Keratinocyte (primary cell): ENCODE results near the gene ENTPD2. TPM values are rescaled to one million over a fixed set of nuclear protein-coding genes. Genes with fewer than 3 reads are reported as not detected.
A peak's percentile ranks its signal among the peaks of the same experiment; 100 is the strongest.

Experiments
- DNase-seq: peaks from one replicate; pipeline ENCODE4 v3.0.0-alpha.2; 2011; ENCODE audit warnings: low read depth, missing footprints, low spot score
- FAIRE-seq: peaks from 2 replicates; lab custom pipeline; 2011; peaks lifted over from hg19 to GRCh38; lab: Jason Lieb, UNC
- H2AFZ ChIP-seq: 2 replicates; pipeline ENCODE4 v1.6.0; 2012; ENCODE audit warnings: low read length, control low read depth, inconsistent platforms; ENCODE audit not compliant: control insufficient read depth
- H3K27ac ChIP-seq: 2 replicates; pipeline ENCODE4 v1.5.1; 2011; ENCODE audit warnings: low read length; ENCODE audit not compliant: control insufficient read depth, insufficient read depth
- H3K27me3 ChIP-seq: 3 replicates; pipeline ENCODE4 v1.6.0; 2011; ENCODE audit warnings: low read length; ENCODE audit not compliant: control insufficient read depth, insufficient read depth; ENCODE audit errors: extremely low read depth
- H3K36me3 ChIP-seq, 2 experiments: 2 replicates in 1 of 2; 3 replicates in 1 of 2; pipeline ENCODE4 v1.5.1; 2011; ENCODE audit warnings: low read length in 2 of 2, mild to moderate bottlenecking in 1 of 2; ENCODE audit not compliant: control insufficient read depth in 2 of 2, insufficient read depth in 2 of 2; ENCODE audit errors: extremely low read depth in 1 of 2
- H3K4me1 ChIP-seq: 3 replicates; pipeline ENCODE4 v1.5.1; 2011; ENCODE audit warnings: low read length; ENCODE audit not compliant: control insufficient read depth, insufficient read depth; ENCODE audit errors: extremely low read depth
- H3K4me2 ChIP-seq: 3 replicates; pipeline ENCODE4 v1.6.0; 2011; ENCODE audit warnings: low read depth, low read length; ENCODE audit not compliant: control insufficient read depth, insufficient read depth; ENCODE audit errors: extremely low read depth
- H3K4me3 ChIP-seq, 3 experiments: fragments of 200-600 bp in 1 of 3; sonication (generic) in 1 of 3; 2 replicates in 2 of 3; 3 replicates in 1 of 3; pipeline ENCODE4 v1.5.1; 2011 to 2016; ENCODE audit warnings: low read length in 3 of 3, mild to moderate bottlenecking in 3 of 3, control low read depth in 2 of 3, inconsistent platforms in 1 of 3, low read depth in 1 of 3, mixed read lengths in 1 of 3, mixed run types in 1 of 3, moderate library complexity in 1 of 3; ENCODE audit not compliant: control insufficient read depth in 2 of 3, insufficient read depth in 2 of 3; ENCODE audit errors: extremely low read depth in 1 of 3
- H3K79me2 ChIP-seq: 2 replicates; pipeline ENCODE4 v1.6.0; 2012; ENCODE audit warnings: low read length; ENCODE audit not compliant: control insufficient read depth, insufficient read depth
- H3K9ac ChIP-seq: 3 replicates; pipeline ENCODE4 v1.6.0; 2011; ENCODE audit warnings: low read length; ENCODE audit not compliant: control insufficient read depth, insufficient read depth; ENCODE audit errors: extremely low read depth
- H3K9me1 ChIP-seq: 3 replicates; pipeline ENCODE4 v1.6.0; 2011; ENCODE audit warnings: low read length; ENCODE audit not compliant: control insufficient read depth, insufficient read depth; ENCODE audit errors: extremely low read depth
- H3K9me3 ChIP-seq: 2 replicates; pipeline ENCODE4 v1.5.1; 2012; ENCODE audit warnings: low read depth, low read length; ENCODE audit not compliant: control insufficient read depth
- H4K20me1 ChIP-seq: 3 replicates; pipeline ENCODE4 v1.6.0; 2011; ENCODE audit warnings: low read length; ENCODE audit not compliant: control insufficient read depth, insufficient read depth; ENCODE audit errors: extremely low read depth
- EZH2 ChIP-seq: IDR thresholded peaks from one replicate; pipeline ENCODE4 v1.6.1; 2012; ENCODE audit warnings: inconsistent platforms, mild to moderate bottlenecking, low read length, moderate library complexity
- dilution Hi-C: fragments of 300-500 bp; cut with MboI; formaldehyde crosslinking; loops from one replicate; pipeline ENCODE4 v1.7.0; 2020; ENCODE audit warnings: low sequenced_read_pairs; ENCODE audit not compliant: extremely low pct_ligation_motif_present
- polyA plus RNA-seq, 5 experiments: library from polyadenylated mRNA; depleted of rRNA in 3 of 5; stranded (reverse) in 3 of 5; stranded (forward) in 1 of 5; unstranded in 1 of 5; fragments of >200 nt; gene quantifications; 1 replicate in 1 of 5; 2 replicates in 3 of 5; 3 replicates in 1 of 5; pipeline versions ENCODE4 v1.2.1 to v1.2.3, GENCODE V29; 2011 to 2012; ENCODE audit warnings: missing spikeins in 2 of 5, low read depth in 1 of 5, low replicate concordance in 1 of 5
- TF ChIP-seq, protein P1 (sequence below), 3 experiments: IDR thresholded peaks in 1 of 3; conservative IDR thresholded peaks in 1 of 3; optimal IDR thresholded peaks in 1 of 3; 2 replicates in 2 of 3; 3 replicates in 1 of 3; pipeline versions ENCODE3 to v1.5.1; 2011; ENCODE audit warnings: low read length in 3 of 3, mild to moderate bottlenecking in 3 of 3, moderate library complexity in 2 of 3, control low read depth in 1 of 3, inconsistent platforms in 1 of 3; ENCODE audit not compliant: insufficient read depth in 2 of 3; ENCODE audit errors: extremely low read depth in 1 of 3

The ENTPD2 gene
- polyA plus RNA-seq, 1 donor (not counting 4 experiments of a cell fraction or from before 2014, with no cell fraction given) = 0.52 TPM

DNA sequence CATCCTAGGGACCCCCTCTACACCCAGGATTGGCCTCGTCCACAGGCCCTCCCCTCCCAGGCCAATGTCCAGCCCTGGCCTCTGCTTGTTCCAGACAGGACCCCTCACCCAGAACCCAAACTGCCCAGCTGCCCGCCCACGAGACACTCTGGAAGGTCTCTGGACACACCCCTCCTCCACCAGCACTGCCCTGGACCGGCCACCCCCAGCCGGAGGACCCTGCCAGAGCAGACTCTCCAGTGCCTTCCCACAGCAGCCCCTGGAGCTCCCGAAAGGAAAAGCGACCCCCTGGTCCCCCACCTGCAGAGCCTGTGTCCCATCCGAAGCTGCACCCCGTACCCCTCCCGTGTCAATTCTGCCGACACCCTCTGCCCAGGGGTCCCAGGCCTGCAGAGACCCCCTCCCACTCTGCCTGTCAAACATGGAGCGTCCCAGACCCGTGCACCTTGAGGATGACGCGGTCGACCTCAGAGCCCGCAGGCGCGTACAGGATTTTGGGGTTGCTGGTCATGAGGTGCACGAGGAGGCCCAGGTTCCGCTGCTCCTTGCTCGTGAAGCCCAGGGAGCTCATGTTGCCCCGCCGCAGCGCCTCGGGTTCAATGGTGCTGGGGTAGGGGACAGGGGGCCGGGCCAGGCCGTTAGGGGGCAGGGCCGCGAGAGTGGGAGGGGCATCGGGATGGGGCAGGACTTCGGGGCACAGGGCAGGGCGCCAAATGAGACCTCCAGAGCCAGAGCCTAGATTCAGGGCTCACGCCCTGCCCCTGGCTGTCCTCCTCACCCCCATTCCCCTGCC is 33.8 kb downstream of the ENTPD2 start:
- Histone ChIP-seq H3K27ac (no peak overlapping the region), H3K79me2 (no peaks in the 10 kb centered on the region), H3K36me3 (no peaks in the 10 kb centered on the region), H2AFZ (no peak overlapping the region), H3K4me3 (no peak overlapping the region), H3K9me3 (no peaks in the 10 kb centered on the region), H3K4me2 (no peak overlapping the region), H3K27me3 (no peaks in the 10 kb centered on the region), H3K4me1 (no peaks in the 10 kb centered on the region), H4K20me1 (no peaks in the 10 kb centered on the region), H3K9me1 (no peaks in the 10 kb centered on the region), H3K9ac (no peak overlapping the region)
- no peak for DNase-seq
- no peak for TF ChIP-seq EZH2
- TF ChIP-seq, protein P1, sequence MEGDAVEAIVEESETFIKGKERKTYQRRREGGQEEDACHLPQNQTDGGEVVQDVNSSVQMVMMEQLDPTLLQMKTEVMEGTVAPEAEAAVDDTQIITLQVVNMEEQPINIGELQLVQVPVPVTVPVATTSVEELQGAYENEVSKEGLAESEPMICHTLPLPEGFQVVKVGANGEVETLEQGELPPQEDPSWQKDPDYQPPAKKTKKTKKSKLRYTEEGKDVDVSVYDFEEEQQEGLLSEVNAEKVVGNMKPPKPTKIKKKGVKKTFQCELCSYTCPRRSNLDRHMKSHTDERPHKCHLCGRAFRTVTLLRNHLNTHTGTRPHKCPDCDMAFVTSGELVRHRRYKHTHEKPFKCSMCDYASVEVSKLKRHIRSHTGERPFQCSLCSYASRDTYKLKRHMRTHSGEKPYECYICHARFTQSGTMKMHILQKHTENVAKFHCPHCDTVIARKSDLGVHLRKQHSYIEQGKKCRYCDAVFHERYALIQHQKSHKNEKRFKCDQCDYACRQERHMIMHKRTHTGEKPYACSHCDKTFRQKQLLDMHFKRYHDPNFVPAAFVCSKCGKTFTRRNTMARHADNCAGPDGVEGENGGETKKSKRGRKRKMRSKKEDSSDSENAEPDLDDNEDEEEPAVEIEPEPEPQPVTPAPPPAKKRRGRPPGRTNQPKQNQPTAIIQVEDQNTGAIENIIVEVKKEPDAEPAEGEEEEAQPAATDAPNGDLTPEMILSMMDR (optimal IDR thresholded peaks at IDR 0.05 in 1 of 3, IDR thresholded peaks at IDR 0.05 in 1 of 3, conservative IDR thresholded peaks at IDR 0.05 in 1 of 3; ENCODE audit: extremely low read depth in 1 of 3, insufficient read depth in 2 of 3, low read length in 3 of 3) = no peak
- dilution Hi-C loops = no loop called here
- FAIRE-seq = no peak

DNA sequence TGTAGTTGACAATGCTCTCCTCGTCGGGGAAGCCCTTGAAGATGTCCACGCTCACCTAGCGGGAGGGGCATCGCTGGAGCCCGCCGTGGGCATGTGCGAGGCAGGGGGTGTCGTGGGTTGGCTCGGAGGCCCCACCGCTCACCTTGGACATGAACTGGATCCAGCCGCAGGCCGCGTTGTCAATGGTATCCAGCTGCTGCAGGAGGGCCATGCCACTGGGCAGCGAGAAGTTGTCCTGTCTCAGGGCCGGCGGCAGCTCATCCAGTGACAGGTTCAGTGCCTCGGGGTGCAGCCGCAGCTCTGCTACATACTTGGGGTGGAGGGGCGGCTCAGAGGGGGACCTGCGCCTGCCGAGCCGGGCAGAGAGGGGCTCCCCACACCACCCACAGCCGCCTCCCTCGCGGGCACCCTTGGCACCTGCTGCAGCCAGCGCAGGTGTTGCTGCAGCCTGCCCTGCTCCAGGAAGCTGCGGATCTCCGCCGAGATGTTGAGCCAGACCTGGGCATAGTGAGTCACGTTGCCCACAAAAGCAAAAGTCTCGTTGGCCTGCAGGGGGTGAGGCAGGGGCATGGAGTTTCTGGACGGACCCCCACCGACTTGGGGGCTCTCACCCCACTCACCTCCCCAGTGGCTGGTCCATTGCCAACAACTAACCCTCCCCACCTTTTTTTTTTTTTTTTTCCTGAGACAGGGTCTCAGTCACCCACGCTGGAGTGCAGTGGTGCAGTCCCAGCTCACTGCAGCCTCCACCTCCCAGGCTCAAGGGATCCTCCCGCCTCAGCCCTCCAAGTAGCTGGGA is 34.9 kb downstream of the ENTPD2 start:
- H3K79me2 ChIP-seq = no peaks in the 10 kb centered on the region
- H3K27ac ChIP-seq = no peak overlapping the region
- no peaks in the 10 kb centered on the region for H3K4me1 ChIP-seq
- H4K20me1 ChIP-seq = no peaks in the 10 kb centered on the region
- H2AFZ ChIP-seq = no peak overlapping the region
- no peak for FAIRE-seq
- no peak overlapping the region for H3K9ac ChIP-seq
- DNase-seq = no peak
- no peak overlapping the region for H3K4me2 ChIP-seq
- H3K36me3 ChIP-seq = no peaks in the 10 kb centered on the region
- H3K27me3 ChIP-seq = no peaks in the 10 kb centered on the region
- H3K9me1 ChIP-seq = no peaks in the 10 kb centered on the region
- TF ChIP-seq, protein P1 (optimal IDR thresholded peaks at IDR 0.05 in 1 of 3, IDR thresholded peaks at IDR 0.05 in 1 of 3, conservative IDR thresholded peaks at IDR 0.05 in 1 of 3; ENCODE audit: extremely low read depth in 1 of 3, insufficient read depth in 2 of 3, low read length in 3 of 3) = peak in 1 of 3 experiments; percentile 50
- TF ChIP-seq EZH2 = no peak
- dilution Hi-C loops = no loop called here
- H3K9me3 ChIP-seq = no peaks in the 10 kb centered on the region
- H3K4me3 ChIP-seq = no peak overlapping the region
